K562 (cell line): ENCODE results near the gene LAMB4. TPM values are rescaled to one million over a fixed set of nuclear protein-coding genes. Genes with fewer than 3 reads are reported as not detected.

ENCODE experiments used
- CBFA2T3 ChIP-seq: fragments of 450-650 bp; IDR thresholded peaks from 2 replicates; pipeline ENCODE4 v1.6.1; 2017
- DNMT1 ChIP-seq: fragments of 450-650 bp; IDR thresholded peaks from 2 replicates; pipeline ENCODE4 v1.6.1; 2016; ENCODE audit warnings: antibody characterized with exemption, mild to moderate bottlenecking
- GTF2E2 ChIP-seq: fragments of 200-800 bp; sonication (Bioruptor generic); IDR thresholded peaks from 2 replicates; pipeline ENCODE4 v1.6.1; 2016; ENCODE audit warnings: missing genetic modification characterization, missing compliant biosample characterization
- MCM2 ChIP-seq: fragments of 450-650 bp; IDR thresholded peaks from 2 replicates; pipeline ENCODE4 v1.6.1; 2017; ENCODE audit warnings: low read depth, mild to moderate bottlenecking
- NFXL1 ChIP-seq: fragments of 450-650 bp; formaldehyde crosslinking; IDR thresholded peaks from 2 replicates; pipeline ENCODE4 v1.4.0; 2021; ENCODE audit warnings: mild to moderate bottlenecking
- POU5F1 ChIP-seq: fragments of 150-350 bp; IDR thresholded peaks from 2 replicates; pipeline ENCODE4 v1.6.1; 2014; ENCODE audit warnings: borderline replicate concordance, low read length, low read depth, mild to moderate bottlenecking; ENCODE audit not compliant: partially characterized antibody
- polyA plus RNA-seq, 8 experiments: library from polyadenylated mRNA; depleted of rRNA in 4 of 8; stranded (reverse) in 5 of 8; unstranded in 3 of 8; fragments of >200 nt; fragmentation: Nextera tagmentation in 2 of 8; fragmentation: Illumina TruSeq in 1 of 8; extraction: Ambion mirVana in 2 of 8; extraction: Trizol in 1 of 8; gene quantifications; 2 replicates each; pipeline versions ENCODE4 v1.2.1 to v1.2.3, GENCODE V29; 2011 to 2014; ENCODE audit warnings: inconsistent platforms in 1 of 8, missing spikeins in 1 of 8
- total RNA-seq, 7 experiments: library from RNA; depleted of rRNA in 6 of 7; stranded (reverse); fragments of >200 nt in 6 of 7; fragmentation: Illumina TruSeq in 2 of 7; extraction: Trizol in 2 of 7; gene quantifications; 2 replicates each; pipeline versions ENCODE4 v1.2.1 to v1.2.3, GENCODE V29; 2011 to 2021; ENCODE audit warnings: low replicate concordance in 1 of 7
- TF ChIP-seq, protein P1 (sequence below): fragments of 450-650 bp; formaldehyde crosslinking; conservative IDR thresholded peaks from 2 replicates; pipeline ENCODE4 v1.4.0; 2022; ENCODE audit warnings: mild to moderate bottlenecking, missing genetic modification characterization
- TF ChIP-seq, protein P2 (sequence below): sonication (generic); formaldehyde crosslinking; IDR thresholded peaks from 2 replicates; pipeline ENCODE4 v1.8.1; 2023; ENCODE audit warnings: missing genetic modification reagents, mild to moderate bottlenecking, borderline replicate concordance

The LAMB4 gene
- total and polyA plus RNA-seq, 9 of the 15 experiments (the other 6 are each of a cell fraction or from before 2014, with no cell fraction given) = 0.06 to 0.13 (median 0.07) TPM; not detected in 6

DNA sequence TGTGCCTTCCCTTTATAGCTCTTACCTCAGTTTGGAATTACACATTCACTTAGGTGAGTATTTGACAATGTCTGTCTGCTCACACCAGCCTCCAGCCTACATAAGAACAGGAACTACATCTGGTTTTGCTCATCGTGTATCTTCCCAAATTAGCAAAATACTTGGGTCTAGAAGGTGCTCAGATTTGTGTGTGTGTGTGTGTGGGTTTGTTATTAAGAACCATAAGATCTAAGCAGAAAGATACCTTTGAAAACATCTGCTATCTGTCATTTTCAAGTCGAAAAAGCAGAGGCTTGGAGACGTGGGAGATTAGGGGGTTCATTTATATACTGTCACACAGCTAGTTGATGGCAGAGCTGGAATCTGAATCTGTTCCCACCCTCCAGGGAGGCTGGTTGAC is 14.8 kb upstream of the LAMB4 start (continued):
- TF ChIP-seq GTF2E2 (tag) (no peak), CBFA2T3 (no peak), NFXL1 (CRISPR knock-in tag) (no peak), DNMT1 (no peak), MCM2 (no peak), POU5F1 (no peak)
- TF ChIP-seq, protein P1, sequence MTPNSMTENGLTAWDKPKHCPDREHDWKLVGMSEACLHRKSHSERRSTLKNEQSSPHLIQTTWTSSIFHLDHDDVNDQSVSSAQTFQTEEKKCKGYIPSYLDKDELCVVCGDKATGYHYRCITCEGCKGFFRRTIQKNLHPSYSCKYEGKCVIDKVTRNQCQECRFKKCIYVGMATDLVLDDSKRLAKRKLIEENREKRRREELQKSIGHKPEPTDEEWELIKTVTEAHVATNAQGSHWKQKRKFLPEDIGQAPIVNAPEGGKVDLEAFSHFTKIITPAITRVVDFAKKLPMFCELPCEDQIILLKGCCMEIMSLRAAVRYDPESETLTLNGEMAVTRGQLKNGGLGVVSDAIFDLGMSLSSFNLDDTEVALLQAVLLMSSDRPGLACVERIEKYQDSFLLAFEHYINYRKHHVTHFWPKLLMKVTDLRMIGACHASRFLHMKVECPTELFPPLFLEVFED (CRISPR knock-in tag) = no peak
- TF ChIP-seq, protein P2, sequence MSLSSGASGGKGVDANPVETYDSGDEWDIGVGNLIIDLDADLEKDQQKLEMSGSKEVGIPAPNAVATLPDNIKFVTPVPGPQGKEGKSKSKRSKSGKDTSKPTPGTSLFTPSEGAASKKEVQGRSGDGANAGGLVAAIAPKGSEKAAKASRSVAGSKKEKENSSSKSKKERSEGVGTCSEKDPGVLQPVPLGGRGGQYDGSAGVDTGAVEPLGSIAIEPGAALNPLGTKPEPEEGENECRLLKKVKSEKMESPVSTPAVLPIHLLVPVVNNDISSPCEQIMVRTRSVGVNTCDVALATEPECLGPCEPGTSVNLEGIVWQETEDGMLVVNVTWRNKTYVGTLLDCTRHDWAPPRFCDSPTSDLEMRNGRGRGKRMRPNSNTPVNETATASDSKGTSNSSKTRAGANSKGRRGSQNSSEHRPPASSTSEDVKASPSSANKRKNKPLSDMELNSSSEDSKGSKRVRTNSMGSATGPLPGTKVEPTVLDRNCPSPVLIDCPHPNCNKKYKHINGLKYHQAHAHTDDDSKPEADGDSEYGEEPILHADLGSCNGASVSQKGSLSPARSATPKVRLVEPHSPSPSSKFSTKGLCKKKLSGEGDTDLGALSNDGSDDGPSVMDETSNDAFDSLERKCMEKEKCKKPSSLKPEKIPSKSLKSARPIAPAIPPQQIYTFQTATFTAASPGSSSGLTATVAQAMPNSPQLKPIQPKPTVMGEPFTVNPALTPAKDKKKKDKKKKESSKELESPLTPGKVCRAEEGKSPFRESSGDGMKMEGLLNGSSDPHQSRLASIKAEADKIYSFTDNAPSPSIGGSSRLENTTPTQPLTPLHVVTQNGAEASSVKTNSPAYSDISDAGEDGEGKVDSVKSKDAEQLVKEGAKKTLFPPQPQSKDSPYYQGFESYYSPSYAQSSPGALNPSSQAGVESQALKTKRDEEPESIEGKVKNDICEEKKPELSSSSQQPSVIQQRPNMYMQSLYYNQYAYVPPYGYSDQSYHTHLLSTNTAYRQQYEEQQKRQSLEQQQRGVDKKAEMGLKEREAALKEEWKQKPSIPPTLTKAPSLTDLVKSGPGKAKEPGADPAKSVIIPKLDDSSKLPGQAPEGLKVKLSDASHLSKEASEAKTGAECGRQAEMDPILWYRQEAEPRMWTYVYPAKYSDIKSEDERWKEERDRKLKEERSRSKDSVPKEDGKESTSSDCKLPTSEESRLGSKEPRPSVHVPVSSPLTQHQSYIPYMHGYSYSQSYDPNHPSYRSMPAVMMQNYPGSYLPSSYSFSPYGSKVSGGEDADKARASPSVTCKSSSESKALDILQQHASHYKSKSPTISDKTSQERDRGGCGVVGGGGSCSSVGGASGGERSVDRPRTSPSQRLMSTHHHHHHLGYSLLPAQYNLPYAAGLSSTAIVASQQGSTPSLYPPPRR (CRISPR knock-in tag) = no peak
- TF ChIP-seq, all 486 proteins: peak for 0
